Progenitor cell of endocrine pancreas (in vitro differentiated cells): Measurements from ENCODE around the gene EEPD1. TPM values are rescaled to one million over a fixed set of nuclear protein-coding genes. Genes with fewer than 3 reads are reported as not detected.

Experiments
- DNase-seq: peaks from one replicate; pipeline ENCODE4 v3.0.0; 2021; ENCODE audit warnings: low spot score; ENCODE audit not compliant: unreplicated experiment
- H3K27ac Mint-ChIP-seq: 2 replicates; pipeline ENCODE4 v1.8.0; 2021; ENCODE audit warnings: mild to moderate bottlenecking, moderate library complexity, mixed read lengths
- H3K27me3 Mint-ChIP-seq: 2 replicates; pipeline ENCODE4 v1.8.0; 2021; ENCODE audit warnings: mixed read lengths
- H3K36me3 Mint-ChIP-seq: 2 replicates; pipeline ENCODE4 v1.8.0; 2022; ENCODE audit warnings: mixed read lengths; ENCODE audit not compliant: insufficient read depth
- H3K4me1 Mint-ChIP-seq: 2 replicates; pipeline ENCODE4 v1.8.0; 2021; ENCODE audit warnings: low read depth, mixed read lengths
- H3K4me3 Mint-ChIP-seq: 2 replicates; pipeline ENCODE4 v1.8.0; 2021; ENCODE audit warnings: low read depth, mild to moderate bottlenecking, moderate library complexity, mixed read lengths
- H3K9me3 Mint-ChIP-seq: 2 replicates; pipeline ENCODE4 v1.8.0; 2021; ENCODE audit warnings: low read depth, mixed read lengths
- total RNA-seq: library from RNA; stranded (reverse); gene quantifications from 2 replicates; pipeline ENCODE4 v1.2.1, GENCODE V29; 2021
- TF ChIP-seq, protein P1 (sequence below): fragments of 200-600 bp; sonication (generic); IDR thresholded peaks from one replicate; pipeline ENCODE4 v1.5.0; 2021; ENCODE audit warnings: antibody characterized with exemption, mild to moderate bottlenecking; ENCODE audit not compliant: unreplicated experiment

The EEPD1 gene
- total RNA-seq, 1 donor from 2014 or later: 10.6 TPM

DNA sequence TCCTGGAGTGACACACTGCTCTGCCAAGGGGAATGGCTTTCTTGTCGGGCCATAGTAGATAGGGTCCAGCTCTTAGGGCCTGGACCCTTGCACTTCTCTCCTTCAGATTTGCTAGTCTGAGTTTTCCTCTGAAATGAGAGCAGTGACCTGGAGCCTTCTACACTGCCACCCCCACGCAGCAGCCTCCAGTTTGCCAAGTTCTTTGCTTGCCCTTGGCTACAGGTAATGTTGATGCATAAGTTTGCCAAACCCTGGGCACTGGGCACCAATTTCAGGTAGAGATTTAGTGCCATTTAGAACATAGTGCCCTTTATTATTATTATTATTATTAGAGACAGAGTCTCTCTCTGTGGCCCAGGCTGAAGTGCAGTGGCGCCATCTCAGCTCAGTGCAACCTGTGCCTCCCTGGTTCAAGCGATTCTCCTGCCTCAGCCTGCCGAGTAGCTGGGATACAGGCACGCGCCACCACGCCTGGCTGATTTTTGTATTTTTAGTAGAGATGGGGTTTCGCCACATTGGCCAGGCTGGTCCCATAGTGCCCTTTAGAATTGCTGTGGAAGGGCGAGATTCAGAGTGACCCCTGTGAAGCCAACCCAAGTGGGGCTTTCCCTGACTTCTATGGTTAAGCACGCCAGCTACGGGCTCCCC lies 14.5 kb downstream of the EEPD1 start:
- no peaks in the 10 kb centered on the region for H3K27me3 Mint-ChIP-seq

DNA sequence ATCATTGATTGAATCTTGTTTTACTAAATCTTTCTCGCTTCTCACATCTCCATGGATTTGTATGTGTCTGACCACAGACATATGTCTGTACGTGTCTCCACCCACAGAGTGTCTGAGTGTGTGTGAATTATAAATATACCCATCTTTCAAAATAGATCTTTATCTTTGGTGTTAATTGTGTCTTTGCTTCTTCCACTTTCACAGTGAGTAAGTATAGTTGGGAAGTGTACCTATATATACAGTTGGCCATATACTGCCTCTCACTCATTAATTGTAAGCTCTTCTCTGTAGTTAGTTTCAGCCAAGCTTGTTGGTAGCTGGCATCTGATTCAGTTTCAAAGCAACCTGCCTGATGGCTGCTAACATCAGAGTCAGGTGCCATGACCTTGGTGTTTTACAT lies 18.4 kb downstream of the EEPD1 start:
- DNase-seq: no peak
- peaks cover 4% of the 10 kb centered on the region for H3K9me3 Mint-ChIP-seq
- TF ChIP-seq, protein P1, sequence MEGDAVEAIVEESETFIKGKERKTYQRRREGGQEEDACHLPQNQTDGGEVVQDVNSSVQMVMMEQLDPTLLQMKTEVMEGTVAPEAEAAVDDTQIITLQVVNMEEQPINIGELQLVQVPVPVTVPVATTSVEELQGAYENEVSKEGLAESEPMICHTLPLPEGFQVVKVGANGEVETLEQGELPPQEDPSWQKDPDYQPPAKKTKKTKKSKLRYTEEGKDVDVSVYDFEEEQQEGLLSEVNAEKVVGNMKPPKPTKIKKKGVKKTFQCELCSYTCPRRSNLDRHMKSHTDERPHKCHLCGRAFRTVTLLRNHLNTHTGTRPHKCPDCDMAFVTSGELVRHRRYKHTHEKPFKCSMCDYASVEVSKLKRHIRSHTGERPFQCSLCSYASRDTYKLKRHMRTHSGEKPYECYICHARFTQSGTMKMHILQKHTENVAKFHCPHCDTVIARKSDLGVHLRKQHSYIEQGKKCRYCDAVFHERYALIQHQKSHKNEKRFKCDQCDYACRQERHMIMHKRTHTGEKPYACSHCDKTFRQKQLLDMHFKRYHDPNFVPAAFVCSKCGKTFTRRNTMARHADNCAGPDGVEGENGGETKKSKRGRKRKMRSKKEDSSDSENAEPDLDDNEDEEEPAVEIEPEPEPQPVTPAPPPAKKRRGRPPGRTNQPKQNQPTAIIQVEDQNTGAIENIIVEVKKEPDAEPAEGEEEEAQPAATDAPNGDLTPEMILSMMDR: no peak
- no peak overlapping the region for H3K4me3 Mint-ChIP-seq
- no peaks in the 10 kb centered on the region for H3K36me3 Mint-ChIP-seq
- no peak overlapping the region for H3K27ac Mint-ChIP-seq
- H3K4me1 Mint-ChIP-seq: no peaks in the 10 kb centered on the region
- no peaks in the 10 kb centered on the region for H3K27me3 Mint-ChIP-seq

More for the DNA sequence above, 14.5 kb downstream of the EEPD1 start:
- DNase-seq: no peak
- H3K36me3 Mint-ChIP-seq: no peaks in the 10 kb centered on the region
- no peaks in the 10 kb centered on the region for H3K9me3 Mint-ChIP-seq
- H3K27ac Mint-ChIP-seq: no peak overlapping the region
- peaks cover 1% of the 10 kb centered on the region for H3K4me1 Mint-ChIP-seq
- H3K4me3 Mint-ChIP-seq: no peak overlapping the region
- TF ChIP-seq, protein P1: no peak

DNA sequence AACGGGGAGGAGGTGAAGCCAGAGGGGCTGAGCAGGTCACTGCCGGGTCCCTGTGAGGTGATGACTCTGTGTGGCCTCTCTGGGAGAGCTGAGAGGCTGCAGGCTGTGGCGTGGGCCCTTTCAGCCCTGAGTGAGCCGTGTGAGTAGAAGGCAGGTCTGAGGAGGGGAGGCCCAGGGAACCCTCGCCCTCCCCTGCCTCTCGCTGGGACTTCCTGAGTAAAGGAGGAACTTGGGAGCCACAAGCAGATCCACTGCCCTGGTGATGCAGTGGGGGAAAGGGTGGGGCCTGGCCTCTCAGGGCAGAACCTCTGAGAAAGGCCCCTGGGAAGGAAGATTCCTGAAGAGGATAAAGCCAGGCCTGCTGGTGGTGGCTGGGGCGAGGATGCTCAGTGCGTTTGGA lies 22.8 kb downstream of the EEPD1 start:
- Mint-ChIP-seq H3K9me3 (peaks cover 4% of the 10 kb centered on the region), H3K27me3 (no peaks in the 10 kb centered on the region), H3K27ac (no peak overlapping the region), H3K4me3 (no peak overlapping the region), H3K36me3 (no peaks in the 10 kb centered on the region), H3K4me1 (no peaks in the 10 kb centered on the region)
- TF ChIP-seq, protein P1: no peak
- DNase-seq: no peak

DNA sequence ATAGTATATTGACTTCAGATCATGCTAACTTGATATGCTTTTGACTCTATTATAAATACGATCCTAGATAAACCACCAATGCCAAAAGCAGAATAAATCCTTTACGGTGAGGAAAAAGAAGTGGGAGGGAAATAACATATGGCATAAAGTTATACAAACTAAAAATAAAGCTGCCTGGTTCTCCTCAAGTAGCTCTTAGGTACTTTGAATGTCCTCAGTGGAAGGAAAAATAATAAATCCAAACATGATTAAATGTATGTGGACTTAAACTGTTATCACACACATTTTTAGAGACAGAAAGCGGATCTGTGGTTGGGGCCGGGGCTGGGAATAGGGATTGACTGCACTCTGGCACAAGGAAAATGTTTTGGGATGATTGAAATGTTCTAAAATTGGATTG lies 23.6 kb downstream of the EEPD1 start:
- DNase-seq: no peak

DNA sequence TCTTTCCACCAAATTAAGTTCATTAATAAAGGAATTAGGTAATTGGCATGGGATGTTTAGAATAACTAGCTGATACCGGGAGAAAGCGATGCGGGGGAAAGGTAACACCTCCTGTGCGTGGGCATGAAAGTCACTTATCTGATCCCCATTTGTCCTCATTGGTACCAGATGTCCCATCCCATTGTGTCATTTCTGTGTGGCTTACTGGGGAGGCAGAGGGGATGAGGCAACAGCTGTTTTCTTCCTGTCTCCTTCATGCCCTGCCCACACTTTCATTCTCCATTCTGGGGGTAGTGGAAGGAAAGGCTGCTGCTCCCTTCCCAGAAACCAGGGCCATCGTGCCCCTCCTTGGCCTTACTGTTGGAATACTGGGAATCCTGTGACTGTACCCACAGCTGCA lies 27.1 kb downstream of the EEPD1 start:
- H3K27ac Mint-ChIP-seq: no peak overlapping the region
- H3K36me3 Mint-ChIP-seq: no peaks in the 10 kb centered on the region
- H3K9me3 Mint-ChIP-seq: no peaks in the 10 kb centered on the region
- peaks cover 4% of the 10 kb centered on the region for H3K4me1 Mint-ChIP-seq
- TF ChIP-seq, protein P1: no peak
- no peak overlapping the region for H3K4me3 Mint-ChIP-seq
- H3K27me3 Mint-ChIP-seq: no peaks in the 10 kb centered on the region
- no peak for DNase-seq

More for the DNA sequence above, 23.6 kb downstream of the EEPD1 start:
- H3K36me3 Mint-ChIP-seq: no peaks in the 10 kb centered on the region
- TF ChIP-seq, protein P1: no peak
- peaks cover 4% of the 10 kb centered on the region for H3K9me3 Mint-ChIP-seq
- no peaks in the 10 kb centered on the region for H3K4me1 Mint-ChIP-seq
- no peak overlapping the region for H3K27ac Mint-ChIP-seq
- no peaks in the 10 kb centered on the region for H3K27me3 Mint-ChIP-seq
- H3K4me3 Mint-ChIP-seq: no peak overlapping the region
